HG02759 (cell line): Measurements from ENCODE around the gene SIGMAR1.
A peak's percentile ranks its signal among the peaks of the same experiment; 100 is the strongest.

ENCODE experiments used
- ATAC-seq: cut with Tn5 transposase; IDR thresholded peaks from one replicate; pipeline ENCODE4 v1.9.1; 2021; ENCODE audit warnings: mild to moderate bottlenecking, moderate library complexity; ENCODE audit not compliant: unreplicated experiment

Gene SIGMAR1

DNA sequence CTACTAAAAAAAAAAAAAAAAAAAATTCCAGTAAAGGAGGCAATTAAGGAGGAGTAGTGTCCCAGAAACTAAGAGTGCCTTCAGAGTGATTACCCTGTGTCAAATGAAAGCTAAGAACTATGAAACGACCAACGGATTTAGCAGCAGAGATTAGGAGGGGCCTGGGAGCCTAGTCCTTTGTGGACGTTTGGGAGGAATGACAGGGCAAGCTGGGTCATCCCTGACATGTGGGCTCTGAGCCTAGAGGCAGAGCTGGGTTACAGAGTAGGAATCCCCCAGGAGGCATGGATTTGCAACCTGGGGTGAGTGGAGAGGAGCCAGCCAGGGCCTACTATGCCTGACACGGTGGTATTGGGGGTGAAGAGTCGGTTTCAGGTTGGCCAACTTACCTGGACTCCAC lies 4.4 kb downstream of the SIGMAR1 start:
- ATAC-seq: no peak

DNA sequence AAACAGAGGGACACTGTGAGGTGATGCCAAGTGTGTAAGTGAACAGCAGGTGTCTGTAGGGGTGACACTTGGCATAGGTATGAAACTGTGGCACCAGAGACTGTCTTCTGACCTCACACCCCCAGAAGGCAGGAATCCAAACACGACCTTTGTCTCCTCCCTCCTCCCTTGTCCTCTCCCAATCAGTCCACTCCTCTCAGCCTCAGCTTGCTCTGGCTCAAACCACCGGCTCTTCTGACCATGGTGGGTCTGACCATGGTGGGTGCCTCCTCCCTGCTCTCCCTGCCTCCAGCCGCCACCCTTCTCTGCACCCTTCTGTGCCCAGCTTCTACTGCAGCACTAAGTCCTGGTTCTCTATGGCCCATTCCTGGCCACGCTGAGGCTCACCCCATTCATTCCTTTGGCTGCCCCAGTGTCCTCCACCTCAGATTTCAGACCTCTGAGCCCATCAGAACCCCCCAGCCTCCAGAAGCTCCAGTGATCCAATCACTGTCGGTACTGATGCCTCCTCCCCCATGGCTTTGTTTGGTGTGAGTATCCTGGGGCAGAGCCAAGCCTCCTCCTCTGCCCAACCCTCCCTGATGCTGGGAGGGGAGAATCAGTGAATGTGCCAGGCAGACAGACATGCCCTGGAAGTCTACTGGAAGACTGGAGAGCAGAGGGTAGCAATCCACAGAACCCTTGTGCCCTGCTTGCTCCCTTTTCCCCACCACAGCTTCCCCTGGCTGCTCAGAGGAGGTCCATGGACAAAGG lies 7.0 kb downstream of the SIGMAR1 start:
- ATAC-seq: no peak

DNA sequence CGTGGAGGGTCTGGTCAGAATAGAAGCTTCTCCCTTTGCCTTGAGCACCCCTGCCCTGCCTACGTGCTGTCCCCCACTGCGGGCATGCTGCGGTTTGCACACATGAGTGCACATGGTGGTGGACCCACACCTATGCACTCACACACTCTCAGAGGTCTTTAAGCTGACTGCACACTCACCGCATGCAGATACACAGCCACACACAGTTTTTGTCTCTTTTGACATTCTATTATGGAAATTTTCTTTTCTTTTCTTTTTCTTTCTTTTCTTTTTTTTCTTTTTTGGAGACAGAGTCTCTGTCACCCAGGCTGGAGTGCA lies 8.1 kb downstream of the SIGMAR1 start:
- ATAC-seq: no peak

DNA sequence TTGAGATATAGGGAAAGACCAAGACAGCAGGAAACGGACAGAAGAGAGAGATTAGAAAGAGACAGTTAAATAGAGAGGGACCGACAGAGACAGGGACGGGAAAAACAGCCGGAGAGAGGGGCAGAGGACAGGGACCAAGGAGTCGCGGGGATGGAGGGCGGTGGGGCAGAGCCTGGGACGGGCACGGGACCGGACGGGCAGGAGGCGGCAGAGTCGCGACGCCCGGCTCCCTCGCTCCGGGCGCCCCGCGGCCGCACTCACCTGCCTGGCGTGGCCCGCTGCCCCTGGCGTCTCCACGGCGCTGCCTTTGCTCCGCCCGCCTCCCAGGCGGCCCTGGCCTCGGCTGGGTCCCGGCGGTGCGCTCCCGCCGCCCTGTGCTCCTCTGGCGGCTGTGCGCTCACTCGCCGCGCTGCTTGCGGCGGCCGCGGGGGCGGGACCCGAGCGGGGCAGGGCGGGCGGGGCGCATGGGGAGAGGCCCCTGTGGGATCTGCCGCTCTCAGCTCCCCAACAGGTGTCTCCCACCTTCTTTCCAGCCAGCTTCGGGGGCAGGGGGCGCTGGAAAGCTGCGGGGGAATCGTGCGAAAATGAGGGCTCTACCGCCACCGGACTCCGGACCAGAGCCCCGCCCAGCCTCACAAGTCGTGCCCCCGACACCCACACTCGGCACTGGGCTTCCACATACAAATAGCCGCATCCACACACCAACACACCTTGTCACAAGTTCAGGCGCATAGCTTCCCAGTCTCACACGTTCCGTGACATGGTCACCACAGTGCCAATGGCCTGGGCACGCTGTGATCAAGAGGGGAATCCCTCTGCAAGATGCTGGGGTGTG lies 8.7 kb downstream of the SIGMAR1 start, which contains the start of gene ARID3C:
ARID3C (minus strand) TSS at position 411 of the 835 bp plus-strand sequence. CDS start 1,052 bp downstream, outside the sequence.
- ATAC-seq: peak; percentile 57

DNA sequence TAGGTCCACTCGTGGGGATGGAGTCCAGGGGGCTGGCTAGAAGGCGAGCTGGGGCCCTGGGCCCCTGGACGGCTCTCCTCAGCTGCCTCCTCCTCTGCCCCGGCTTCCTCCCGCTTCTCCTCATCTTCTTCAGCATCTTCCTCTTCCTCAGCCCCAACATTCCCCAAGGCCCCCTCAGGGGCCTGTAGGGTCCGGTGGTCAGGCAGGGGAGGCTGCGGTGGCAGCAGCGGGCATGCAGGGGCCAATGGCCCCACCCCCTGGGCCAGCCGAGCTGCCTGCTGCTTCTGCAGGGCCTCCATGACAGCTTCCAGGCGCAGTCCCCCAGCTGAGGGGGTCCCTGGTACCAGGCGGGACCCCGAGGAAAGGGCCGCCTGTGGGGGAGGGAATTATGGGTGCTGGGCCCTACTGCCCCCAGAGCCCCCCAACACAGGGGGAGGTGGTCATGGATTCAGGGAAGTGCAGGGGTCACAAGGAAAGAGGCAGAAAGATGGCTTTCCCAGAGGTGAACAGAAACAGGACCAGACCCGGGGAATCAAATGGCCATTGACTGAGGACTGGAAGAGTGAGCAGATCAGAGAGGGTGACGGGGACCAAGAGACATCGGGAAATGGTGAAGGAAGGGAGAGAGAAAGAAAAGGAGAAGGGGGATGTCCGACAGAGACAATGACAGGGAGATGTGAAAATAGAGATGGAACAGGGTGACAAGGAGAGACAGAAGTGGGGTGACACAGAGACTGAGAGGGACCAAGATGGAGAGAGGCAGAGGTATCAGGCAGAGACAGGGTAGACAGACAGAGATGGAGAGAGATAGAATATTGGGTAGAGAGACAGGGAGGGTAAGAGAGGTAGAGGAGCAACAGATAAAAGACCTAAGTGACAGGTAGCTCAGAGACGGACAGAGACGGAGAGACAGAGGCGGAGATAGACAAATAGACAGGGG lies 9.6 kb downstream of the SIGMAR1 start:
- no peak for ATAC-seq

DNA sequence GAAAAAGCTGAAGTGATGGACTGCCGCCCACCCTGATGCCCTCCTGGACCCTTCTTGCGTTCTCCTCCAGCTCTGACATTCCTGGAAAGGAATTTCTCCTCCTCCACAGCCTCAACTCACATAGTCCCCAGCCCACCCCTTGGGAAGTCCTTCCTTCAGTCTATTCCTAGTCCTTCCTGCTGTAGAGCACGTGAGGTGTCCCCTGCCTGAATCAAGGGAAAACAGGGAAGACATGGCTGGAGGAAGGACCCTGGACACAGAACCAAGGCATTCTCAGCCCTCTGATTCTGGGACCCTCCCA lies 12.5 kb downstream of the SIGMAR1 start:
- ATAC-seq: no peak

DNA sequence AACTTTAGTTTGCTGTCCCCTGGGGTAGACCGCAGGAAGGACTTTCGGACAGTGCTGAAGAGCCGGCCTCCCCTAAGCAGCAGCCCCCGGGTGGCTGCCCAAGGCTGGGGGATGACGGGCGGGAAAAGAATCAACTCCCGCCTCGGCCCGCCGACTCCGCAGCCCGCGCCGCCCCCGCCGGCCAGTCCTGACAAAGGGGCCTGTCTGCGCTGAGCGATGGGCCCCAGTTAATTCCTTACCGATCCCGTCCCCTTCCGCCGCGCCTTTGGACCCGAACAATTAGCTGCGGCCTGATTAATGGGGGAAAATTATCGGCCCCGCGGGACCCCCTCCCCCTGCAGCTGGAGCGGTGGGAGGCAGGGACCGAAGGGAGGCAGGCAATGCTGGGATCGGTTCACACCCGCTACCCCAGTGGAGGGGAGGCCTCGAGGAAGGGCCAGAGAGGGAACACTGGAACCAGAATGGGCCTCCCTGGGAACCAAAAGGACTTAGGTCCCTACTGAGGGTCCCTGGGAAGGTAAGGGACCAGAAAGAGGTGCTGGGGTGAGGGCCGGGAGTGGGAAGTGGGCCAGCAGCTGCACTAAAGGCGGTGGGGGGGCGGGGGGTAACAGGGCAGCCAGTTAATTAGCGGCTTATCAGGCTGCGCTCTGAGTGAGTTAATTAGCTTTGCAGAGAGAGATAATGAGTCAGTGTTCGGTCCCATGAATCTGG lies 13.0 kb downstream of the SIGMAR1 start:
- ATAC-seq: no peak

DNA sequence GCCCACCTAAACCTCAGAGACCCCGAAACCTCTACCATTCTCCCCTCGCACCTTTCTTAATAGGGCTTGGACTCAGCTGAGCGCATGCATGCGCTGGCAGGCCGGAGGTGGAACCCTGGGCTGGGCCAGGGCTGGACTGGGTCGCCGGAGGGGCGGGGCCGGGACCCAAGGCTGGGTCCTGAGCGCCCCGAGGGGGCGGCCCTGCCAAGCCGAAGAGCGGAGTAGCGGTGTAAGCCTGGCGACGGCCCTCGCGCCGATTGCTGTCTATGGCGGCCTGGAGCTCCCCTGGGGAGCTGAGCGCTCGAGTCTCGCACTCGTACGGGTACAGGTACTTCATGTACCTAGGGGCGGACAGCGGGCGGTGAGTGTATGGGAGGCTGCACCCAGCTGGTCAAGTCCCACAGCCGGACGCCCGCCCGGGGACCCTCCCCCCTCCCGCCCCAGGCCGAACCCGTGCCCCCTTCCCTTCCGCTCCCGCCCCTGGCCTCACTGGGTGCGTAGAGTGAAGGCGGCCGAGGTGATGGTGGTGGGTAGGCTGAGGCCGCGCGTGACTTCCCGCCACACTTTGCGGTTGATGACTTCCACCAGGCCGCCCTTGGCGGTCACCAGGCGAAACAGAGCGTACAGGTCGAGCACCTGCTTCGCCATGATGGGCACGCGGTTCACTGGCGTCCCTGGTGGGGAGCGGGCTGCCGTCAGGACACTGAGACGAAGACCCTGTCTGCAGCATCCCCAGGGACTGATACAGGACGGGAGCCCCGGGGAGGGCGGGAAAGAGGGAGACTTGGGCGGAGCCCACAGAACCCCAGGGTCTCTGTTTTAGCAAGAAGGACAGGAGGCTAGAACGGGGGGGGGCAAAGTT lies 14.0 kb downstream of the SIGMAR1 start:
- ATAC-seq: no peak

DNA sequence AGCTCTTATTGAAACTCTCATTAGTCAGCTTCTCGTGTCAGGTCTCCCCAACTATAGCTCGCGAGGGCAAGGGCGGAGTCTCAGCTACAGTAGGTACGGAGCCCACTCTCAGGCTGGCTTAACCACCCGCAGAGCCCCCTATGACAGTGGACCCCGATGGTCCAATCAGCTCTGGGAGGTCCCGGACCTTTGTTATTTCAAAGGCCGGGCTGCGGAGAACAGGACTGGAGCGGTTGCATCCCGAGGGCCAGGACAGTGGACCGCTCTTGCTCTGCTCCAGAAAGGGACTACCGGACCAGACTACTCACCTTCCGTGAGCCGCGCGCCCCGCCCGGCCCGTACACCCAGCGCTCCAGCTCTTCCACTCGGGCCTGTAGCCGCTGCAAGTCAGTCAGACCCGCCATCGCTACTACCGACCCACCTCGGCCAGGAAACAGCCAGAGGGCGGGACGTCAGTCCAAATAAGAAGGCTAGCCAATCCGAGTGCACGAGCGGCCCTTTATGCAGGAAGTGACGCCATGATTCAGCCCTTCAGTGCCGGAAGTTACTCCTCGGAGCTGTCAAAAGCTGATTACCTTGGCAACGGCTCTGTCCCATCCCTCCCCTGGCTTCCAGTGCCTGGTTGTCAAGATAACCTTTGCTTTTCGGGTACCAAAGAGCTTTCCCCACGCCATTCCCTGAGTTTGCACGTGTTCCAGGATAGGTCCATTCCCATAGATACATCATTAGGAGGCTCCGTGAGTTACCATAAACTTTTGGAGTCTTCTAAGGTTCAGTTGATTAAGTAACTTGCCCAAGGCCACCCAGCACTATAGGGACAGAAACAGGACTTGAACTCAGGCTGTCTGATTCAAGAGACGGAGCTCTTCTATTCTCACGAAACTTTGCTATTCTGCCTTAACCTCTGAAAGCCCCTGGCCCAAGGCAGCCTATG lies 17.3 kb downstream of the SIGMAR1 start, which contains the start of gene DCTN3:
DCTN3 (minus strand) TSS at position 435 of the 934 bp plus-strand sequence; CDS start at position 404, 31 bp downstream.
- ATAC-seq: peak; percentile 98

DNA sequence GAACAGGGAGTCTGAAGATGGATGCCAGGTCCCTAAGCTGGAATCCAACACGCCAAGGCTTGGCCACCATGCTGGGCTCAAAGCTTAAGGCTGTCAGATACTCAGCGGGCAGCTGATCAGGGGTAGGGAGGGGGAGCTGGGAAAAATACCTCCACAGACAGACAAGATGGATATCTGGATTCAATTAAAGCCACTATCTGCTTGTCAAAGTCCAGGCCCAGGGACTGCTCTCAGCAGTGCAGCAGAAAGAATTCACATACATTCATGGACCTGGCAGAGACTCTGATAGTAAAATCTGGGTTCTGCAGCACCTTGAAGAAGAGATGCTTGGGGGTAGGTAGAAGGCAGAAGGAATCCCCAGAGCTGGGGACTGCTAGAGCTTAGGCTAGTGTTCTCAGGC lies 22.5 kb downstream of the SIGMAR1 start:
- ATAC-seq: no peak

DNA sequence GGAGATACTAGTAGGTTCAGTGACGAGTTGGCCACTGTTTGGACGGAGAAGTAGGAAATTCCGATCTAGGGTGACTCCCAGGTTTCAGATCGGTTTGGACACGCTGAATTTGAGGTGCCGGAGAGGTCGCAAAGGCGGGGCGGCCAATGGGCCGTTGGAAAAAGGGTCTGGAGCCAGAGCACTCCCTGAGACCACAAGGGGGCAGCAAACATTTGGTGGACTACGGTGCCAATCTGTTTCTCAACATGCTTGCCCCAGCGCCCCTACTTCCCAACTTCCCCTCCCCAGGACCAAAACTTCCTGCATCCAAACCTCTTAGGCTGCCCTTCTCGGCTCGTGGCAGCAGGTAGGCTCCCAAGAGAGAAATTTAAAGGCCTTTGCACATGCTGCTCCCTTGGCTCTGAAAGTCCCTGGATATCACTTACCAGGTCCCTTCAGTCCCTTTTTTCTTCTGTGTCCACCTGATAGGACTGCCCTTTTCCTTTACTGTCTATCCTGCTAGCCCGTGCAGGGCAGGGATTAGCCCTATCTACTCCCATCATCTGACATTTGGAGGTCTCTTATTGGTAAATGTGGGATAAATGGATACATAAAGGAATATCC lies 24.7 kb downstream of the SIGMAR1 start:
- peak; percentile 37 for ATAC-seq

DNA sequence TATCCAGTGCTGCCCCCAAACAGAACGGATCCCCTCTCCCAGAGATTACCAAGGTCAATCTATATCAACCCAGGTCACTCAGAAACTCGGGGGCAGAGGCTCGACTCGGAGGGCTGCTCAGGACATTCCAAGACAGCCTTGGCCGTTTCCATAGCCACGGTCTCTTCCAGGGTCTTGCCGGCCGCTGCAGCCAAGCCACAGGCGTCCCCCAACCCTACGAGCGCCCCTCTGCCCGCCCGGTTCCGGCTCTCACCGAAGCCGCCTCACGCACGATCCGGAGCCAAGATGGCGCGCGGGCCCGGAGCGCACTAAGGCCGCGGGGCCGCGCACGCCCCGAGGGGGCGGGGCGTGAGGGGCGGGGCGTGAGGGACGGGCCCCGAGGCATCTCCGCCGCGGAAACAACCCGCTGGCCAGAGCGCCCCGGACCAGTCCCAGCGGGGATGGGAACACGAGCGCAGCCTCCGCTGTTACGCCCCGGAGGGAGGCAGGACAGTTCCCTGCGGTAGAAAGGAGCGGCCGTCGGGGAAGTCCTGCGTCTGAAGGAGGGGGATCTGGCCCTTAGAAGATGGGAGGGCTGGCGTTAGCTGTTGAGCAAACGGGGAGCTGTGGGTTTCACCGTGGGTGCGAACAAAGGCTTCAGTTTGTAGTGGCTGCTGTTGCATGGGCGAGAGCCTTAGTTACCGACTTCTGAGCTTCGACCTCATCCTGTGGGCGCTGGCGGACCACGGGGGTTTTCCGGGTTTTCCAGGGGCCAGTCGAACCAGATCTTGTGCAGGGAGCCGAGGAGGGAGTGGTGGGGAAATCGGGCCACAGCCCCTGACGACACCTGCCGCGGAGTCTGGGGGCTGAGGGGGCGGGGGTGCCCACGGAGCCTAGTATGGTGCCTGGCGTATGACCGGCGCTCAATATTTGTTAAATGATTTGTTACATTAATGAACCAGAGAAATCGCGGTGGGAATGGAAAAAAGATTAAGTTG lies 25.5 kb downstream of the SIGMAR1 start, which contains the start of gene RPP25L:
RPP25L (minus strand) TSS at position 287 of the 977 bp plus-strand sequence. CDS start 801 bp downstream, outside the sequence.
- peak; percentile 96 for ATAC-seq

DNA sequence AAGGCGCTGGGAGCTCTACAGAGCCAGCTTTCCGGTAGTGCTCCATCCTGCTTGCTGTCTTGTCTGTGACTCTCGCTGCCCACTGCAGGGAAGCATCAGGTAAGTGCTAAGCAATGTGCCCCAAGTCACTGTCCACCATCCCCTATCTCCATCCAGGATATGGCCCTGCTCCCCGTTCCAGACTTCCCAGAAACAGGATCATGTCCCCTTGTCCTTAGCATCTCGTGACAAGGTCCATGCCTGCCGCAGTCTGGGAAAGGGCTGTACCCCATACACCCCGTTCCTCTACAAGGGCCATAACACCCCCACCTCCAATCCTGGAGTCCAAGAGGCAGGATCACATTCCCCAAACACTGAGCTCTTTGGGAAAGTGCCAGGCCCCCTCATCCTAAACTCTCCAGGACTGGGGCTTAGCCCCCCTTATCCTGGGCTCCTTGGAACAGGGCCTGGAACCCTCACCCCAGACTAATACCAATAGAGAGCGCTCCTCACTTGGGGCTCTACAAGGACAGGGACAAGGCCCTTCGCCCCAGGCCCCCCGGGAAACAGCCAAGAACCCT lies 26.3 kb downstream of the SIGMAR1 start:
- ATAC-seq: no peak

DNA sequence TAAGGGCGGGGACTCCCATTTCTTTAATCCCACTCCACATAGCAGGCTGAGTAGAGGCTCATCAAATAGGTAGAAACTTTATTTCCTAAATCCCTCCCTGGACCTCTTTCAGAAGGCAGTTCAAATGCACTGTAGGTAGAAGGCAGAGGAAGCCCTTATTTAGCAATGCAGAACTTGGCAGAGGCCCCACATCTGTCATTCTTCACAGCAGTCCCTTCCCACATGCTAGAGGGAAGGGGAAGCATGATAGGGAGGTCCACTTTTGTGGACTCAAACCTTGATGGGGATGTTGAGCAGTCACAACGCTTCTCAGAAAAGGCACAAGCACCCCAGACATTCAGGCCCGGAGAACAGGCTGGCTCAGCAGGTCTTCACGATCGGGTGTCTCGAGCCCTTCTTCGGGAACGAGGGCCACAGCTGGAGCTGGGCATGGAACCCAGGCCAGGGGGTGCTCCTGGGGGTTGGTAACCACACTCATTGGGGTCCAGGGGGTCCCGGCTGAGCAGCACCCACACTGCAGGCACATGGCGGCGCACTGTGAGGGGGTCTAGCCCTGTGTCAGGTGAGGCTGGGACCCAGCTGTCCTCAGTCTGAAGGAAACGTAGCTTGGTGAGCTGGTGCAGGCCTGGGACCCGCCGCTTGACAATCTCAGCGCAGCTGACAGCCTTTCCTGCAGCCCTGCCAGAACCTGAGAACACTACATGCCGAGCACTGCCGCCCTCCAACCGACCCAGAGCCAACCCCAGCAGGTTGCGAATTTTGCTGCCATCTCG lies 27.0 kb downstream of the SIGMAR1 start:
- ATAC-seq: no peak

DNA sequence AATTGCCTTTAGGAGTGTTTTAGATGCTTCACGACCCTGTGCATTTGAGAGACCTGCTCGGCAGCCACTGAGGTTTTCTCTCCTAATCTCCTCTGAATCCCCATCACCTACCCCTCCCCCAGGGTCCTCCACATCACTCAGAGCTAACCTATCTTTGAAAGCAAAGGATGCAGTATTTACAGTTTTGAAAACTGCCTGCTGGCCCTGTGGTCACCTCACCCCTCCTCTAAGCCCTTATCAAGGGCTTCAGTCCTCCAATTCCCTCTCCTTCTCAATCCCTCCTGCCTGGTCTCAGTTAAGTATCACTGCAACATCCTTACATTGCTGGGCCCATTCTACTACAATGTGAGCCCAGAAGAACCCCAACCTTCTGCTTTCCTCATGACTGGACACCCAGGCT lies 30.3 kb downstream of the SIGMAR1 start:
- ATAC-seq: no peak

DNA sequence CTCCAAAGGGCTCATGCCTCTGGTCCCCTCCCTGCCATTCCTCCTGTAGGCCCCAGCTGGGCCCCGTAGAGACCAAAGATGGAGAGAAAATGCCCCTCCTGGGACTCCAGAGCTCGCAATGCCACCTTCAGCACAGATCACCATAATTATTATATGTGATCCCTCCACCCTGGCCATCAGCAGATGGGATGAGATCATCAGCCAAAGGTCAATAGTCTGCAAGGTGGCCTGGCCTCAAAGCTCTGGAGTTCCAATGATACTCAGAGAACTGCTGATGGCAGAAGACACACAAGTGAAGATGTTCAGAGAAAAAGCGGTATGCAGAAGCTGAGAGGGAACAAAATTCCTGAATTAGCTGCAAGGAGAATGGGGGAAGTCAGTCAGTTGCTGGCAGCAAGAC lies 30.7 kb downstream of the SIGMAR1 start:
- no peak for ATAC-seq
